H1 (cell line): Measurements from ENCODE around the gene SPIB. TPM values are rescaled to one million over a fixed set of nuclear protein-coding genes. Genes with fewer than 3 reads are reported as not detected.

ENCODE experiments used
- CTCF ChIA-PET: fragments of 300-600 bp; sonication (Branson Sonifier 250); formaldehyde crosslinking; loops from one replicate; lab custom pipeline; 2021; ENCODE audit not compliant: partially characterized antibody; lab: Charles Lee
- POLR2A ChIA-PET: fragments of 300-600 bp; sonication (Branson Sonifier 250); formaldehyde crosslinking; loops from one replicate; lab custom pipeline; 2021; ENCODE audit warnings: inconsistent platforms; ENCODE audit not compliant: partially characterized antibody; lab: Charles Lee
- DNase-seq, 2 experiments: peaks; one replicate each; pipeline versions ENCODE4 v3.0.0 to v3.0.0-alpha.2; 2010 to 2022; ENCODE audit warnings: low spot score in 2 of 2, low read depth in 1 of 2, mixed read lengths in 1 of 2
- FAIRE-seq: peaks from 2 replicates; lab custom pipeline; 2011; peaks lifted over from hg19 to GRCh38; lab: Jason Lieb, UNC
- H2AFZ ChIP-seq: 2 replicates; pipeline ENCODE4 v1.8.1; 2012; ENCODE audit warnings: low read length, inconsistent platforms
- H2AK5ac ChIP-seq: 2 replicates; pipeline ENCODE4 v1.6.1; 2013; ENCODE audit warnings: low read depth, low read length
- H2BK120ac ChIP-seq: replicated peaks from 2 replicates; pipeline ENCODE3; 2013; ENCODE audit warnings: low read depth, low read length, inconsistent platforms
- H2BK12ac ChIP-seq: 2 replicates; pipeline ENCODE4 v1.6.1; 2013; ENCODE audit warnings: low read depth, low read length
- H2BK15ac ChIP-seq: 2 replicates; pipeline ENCODE4 v1.6.1; 2013; ENCODE audit warnings: low read length
- H2BK20ac ChIP-seq: 2 replicates; pipeline ENCODE4 v1.6.1; 2013; ENCODE audit warnings: low read length
- H2BK5ac ChIP-seq: 2 replicates; pipeline ENCODE4 v1.6.1; 2013; ENCODE audit warnings: low read depth, low read length
- H3K14ac ChIP-seq: 2 replicates; pipeline ENCODE4 v1.6.1; 2013; ENCODE audit warnings: inconsistent platforms; ENCODE audit not compliant: insufficient read length
- H3K18ac ChIP-seq: 2 replicates; pipeline ENCODE4 v1.6.1; 2013; ENCODE audit warnings: low read length; ENCODE audit errors: extremely low read depth
- H3K23ac ChIP-seq: 2 replicates; pipeline ENCODE4 v1.6.1; 2013; ENCODE audit warnings: inconsistent platforms; ENCODE audit not compliant: insufficient read length
- H3K23me2 ChIP-seq: 2 replicates; pipeline ENCODE4 v1.6.1; 2013; ENCODE audit warnings: low read depth, low read length
- H3K27ac ChIP-seq: 2 replicates; pipeline ENCODE4 v1.6.1; 2011; ENCODE audit warnings: low read depth, low read length, inconsistent platforms
- H3K27me3 ChIP-seq, 4 experiments: replicated peaks in 1 of 4; 1 replicate in 1 of 4; 2 replicates in 3 of 4; pipeline versions ENCODE4 v1.6.1 to v1.8.1; 2011 to 2013; ENCODE audit warnings: low read length in 3 of 4, mild to moderate bottlenecking in 3 of 4, inconsistent platforms in 2 of 4, mixed read lengths in 2 of 4, moderate library complexity in 1 of 4; ENCODE audit not compliant: control insufficient read depth in 3 of 4, insufficient read depth in 3 of 4; ENCODE audit errors: extremely low read depth in 1 of 4
- H3K36me3 ChIP-seq, 4 experiments: 2 replicates each; pipeline versions ENCODE4 v1.6.1 to v1.8.1; 2011 to 2013; ENCODE audit warnings: mild to moderate bottlenecking in 4 of 4, low read length in 3 of 4, moderate library complexity in 2 of 4, control low read depth in 1 of 4, inconsistent platforms in 1 of 4; ENCODE audit not compliant: insufficient read depth in 4 of 4, control insufficient read depth in 2 of 4
- H3K4ac ChIP-seq: replicated peaks from 2 replicates; pipeline ENCODE3; 2013; ENCODE audit warnings: low read length, low read depth, mixed read lengths, inconsistent platforms; ENCODE audit not compliant: insufficient read length
- H3K4me1 ChIP-seq, 4 experiments: replicated peaks in 1 of 4; 1 replicate in 1 of 4; 2 replicates in 3 of 4; pipeline versions ENCODE4 v1.6.1 to v1.8.1; 2011 to 2013; ENCODE audit warnings: low read length in 3 of 4, inconsistent platforms in 2 of 4, mixed read lengths in 1 of 4; ENCODE audit not compliant: insufficient read depth in 4 of 4, control insufficient read depth in 3 of 4
- H3K4me2 ChIP-seq, 2 experiments: 2 replicates each; pipeline versions ENCODE4 v1.6.1 to v1.8.1; 2011 to 2013; ENCODE audit warnings: low read depth in 2 of 2, low read length in 2 of 2, control low read depth in 1 of 2, inconsistent platforms in 1 of 2, mild to moderate bottlenecking in 1 of 2; ENCODE audit not compliant: insufficient read depth in 1 of 2
- H3K4me3 ChIP-seq, 4 experiments: fragments of 200-600, 300-600 bp in 1 of 4; sonication (generic), shearing (Covaris generic), sonication (Bioruptor Twin) in 1 of 4; 2 replicates each; pipeline versions ENCODE4 v1.5.1 to v1.8.1; 2011 to 2016; ENCODE audit warnings: low read length in 4 of 4, low read depth in 3 of 4, control low read depth in 2 of 4, inconsistent platforms in 2 of 4, mild to moderate bottlenecking in 2 of 4, mixed read lengths in 1 of 4, moderate library complexity in 1 of 4; ENCODE audit not compliant: insufficient read depth in 2 of 4; ENCODE audit errors: extremely low read depth in 1 of 4
- H3K56ac ChIP-seq: replicated peaks from 2 replicates; pipeline ENCODE3; 2013; ENCODE audit warnings: low read depth, mild to moderate bottlenecking, mixed read lengths, low read length, inconsistent platforms; ENCODE audit not compliant: insufficient read length
- H3K79me1 ChIP-seq: 2 replicates; pipeline ENCODE4 v1.6.1; 2013; ENCODE audit warnings: low read depth, low read length, control low read depth
- H3K79me2 ChIP-seq, 2 experiments: 2 replicates each; pipeline versions ENCODE4 v1.6.1 to v1.8.1; 2012 to 2013; ENCODE audit warnings: low read length in 2 of 2, mild to moderate bottlenecking in 2 of 2, inconsistent platforms in 1 of 2; ENCODE audit not compliant: insufficient read depth in 2 of 2, control insufficient read depth in 1 of 2
- H3K9ac ChIP-seq, 4 experiments: replicated peaks in 1 of 4; 1 replicate in 1 of 4; 2 replicates in 3 of 4; pipeline versions ENCODE4 v1.6.1 to v1.8.1; 2011 to 2013; ENCODE audit warnings: low read depth in 3 of 4, low read length in 3 of 4, control low read depth in 2 of 4, mild to moderate bottlenecking in 2 of 4, moderate library complexity in 2 of 4, inconsistent platforms in 1 of 4; ENCODE audit errors: extremely low read depth in 1 of 4
- H3K9me3 ChIP-seq, 2 experiments: 2 replicates each; pipeline versions ENCODE4 v1.6.1 to v1.8.1; 2012 to 2013; ENCODE audit warnings: mild to moderate bottlenecking in 2 of 2, moderate library complexity in 2 of 2, control low read depth in 1 of 2, inconsistent platforms in 1 of 2, low read depth in 1 of 2, low read length in 1 of 2, mixed read lengths in 1 of 2; ENCODE audit not compliant: insufficient read depth in 2 of 2
- H4K20me1 ChIP-seq, 2 experiments: replicated peaks in 1 of 2; 2 replicates each; pipeline versions ENCODE3 to v1.8.1; 2011 to 2013; ENCODE audit warnings: inconsistent platforms in 2 of 2, low read length in 2 of 2, mild to moderate bottlenecking in 1 of 2; ENCODE audit not compliant: insufficient read depth in 2 of 2, control insufficient read depth in 1 of 2
- H4K5ac ChIP-seq: 2 replicates; pipeline ENCODE4 v1.6.1; 2013; ENCODE audit warnings: low read length, low read depth, mixed read lengths, inconsistent platforms; ENCODE audit not compliant: insufficient read length
- H4K8ac ChIP-seq: 2 replicates; pipeline ENCODE4 v1.8.0; 2013; ENCODE audit warnings: mild to moderate bottlenecking, moderate library complexity, low read length, inconsistent platforms; ENCODE audit not compliant: insufficient read depth; ENCODE audit errors: extremely low read depth
- H4K91ac ChIP-seq: replicated peaks from 2 replicates; pipeline ENCODE3; 2013; ENCODE audit warnings: low read length, mixed read lengths, inconsistent platforms; ENCODE audit not compliant: insufficient read length
- BACH1 ChIP-seq: IDR thresholded peaks from 2 replicates; pipeline ENCODE4 v1.6.1; 2012; ENCODE audit warnings: low read length, improper control_type of control experiment
- CREB1 ChIP-seq: IDR thresholded peaks from 2 replicates; pipeline ENCODE4 v1.6.1; 2012; ENCODE audit warnings: inconsistent platforms
- E2F6 ChIP-seq: IDR thresholded peaks from 2 replicates; pipeline ENCODE4 v1.6.1; 2012; ENCODE audit warnings: inconsistent platforms
- ZNF274 ChIP-seq: IDR thresholded peaks from 2 replicates; pipeline ENCODE4 v1.7.0; 2012; ENCODE audit warnings: low read length, borderline replicate concordance; ENCODE audit errors: extremely low read depth
- WGBS, 2 experiments: shearing (Covaris generic) in 1 of 2; methylation state at CpG; one replicate each; pipeline versions ENCODE4 v1.1.6 to v1.1.7; 2013 to 2015; ENCODE audit warnings: low lambda C conversion rate in 2 of 2, mixed read lengths in 2 of 2, inconsistent platforms in 1 of 2, low coverage in 1 of 2, missing lambda C conversion rate in 1 of 2; ENCODE audit not compliant: insufficient replicate concordance in 2 of 2, insufficient coverage in 1 of 2, insufficient read length in 1 of 2; ENCODE audit errors: extremely low coverage in 1 of 2, missing lambda C conversion rate in 1 of 2; 5-methylcytosine and 5-hydroxymethylcytosine counted together
- polyA plus RNA-seq, 7 experiments: library from polyadenylated mRNA; depleted of rRNA in 3 of 7; stranded (reverse) in 5 of 7; unstranded in 2 of 7; fragments of >200 nt in 5 of 7; fragments of 200-250 nt in 2 of 7; gene quantifications; 1 replicate in 5 of 7; 2 replicates in 1 of 7; 4 replicates in 1 of 7; pipeline versions ENCODE4 v1.2.1 to v1.2.3, GENCODE V29; 2011 to 2013; ENCODE audit warnings: missing spikeins in 2 of 7, mixed read lengths in 2 of 7
- total RNA-seq: library from RNA; stranded (reverse); fragmentation: NEBNext Ultra II Directional; extraction: Animal tissue kit (Norgen Biotek cat#: 25700); gene quantifications from 2 replicates; pipeline ENCODE4 v1.2.1, GENCODE V29; 2021

The SPIB gene
- total and polyA plus RNA-seq, 2 of the 8 experiments (the other 6 are each of a cell fraction or from before 2014, with no cell fraction given): 11.1 to 17.4 TPM

- H3K4me1 ChIP-seq: no peaks in the 10 kb centered on the region
- no peak overlapping the region for H3K4ac ChIP-seq
- H3K4me3 ChIP-seq: no peak overlapping the region
- FAIRE-seq (no peak), DNase-seq (no peak)
- no peak overlapping the region for H4K8ac ChIP-seq
- no peaks in the 10 kb centered on the region for H3K27me3 ChIP-seq
- H2BK12ac ChIP-seq: no peak overlapping the region
- H3K14ac ChIP-seq: no peak overlapping the region
- H3K79me1 ChIP-seq: no peaks in the 10 kb centered on the region
- H2AK5ac ChIP-seq: no peak overlapping the region
- H3K18ac ChIP-seq: no peak overlapping the region
- no peak overlapping the region for H3K56ac ChIP-seq
- H3K23me2 ChIP-seq: no peaks in the 10 kb centered on the region
- no peak overlapping the region for H4K91ac ChIP-seq
- H3K23ac ChIP-seq: no peak overlapping the region
- peaks cover 0 to 5% of the 10 kb centered on the region in 2 experiments for H4K20me1 ChIP-seq
- no peak overlapping the region for H2BK15ac ChIP-seq
- no peak overlapping the region for H2AFZ ChIP-seq
- POLR2A ChIA-PET: interaction anchor here (0.8 to 2.1 kb wide), 5 partner anchors 9 to 25 kb away, joined by 3 to 9 read pairs (median 3); partner anchors contain the start of gene POLD1
- CTCF ChIA-PET: interaction anchor here (0.5 to 1.8 kb wide), 7 partner anchors 12 to 590 kb away, joined by 3 to 7 read pairs (median 4); partner anchors contain the start of gene NR1H2
- peaks cover 16 to 43% (median 27%) of the 10 kb centered on the region in 4 experiments; a peak in 7 of 8 replicates for H3K36me3 ChIP-seq
- 88% methylated on average over 16 of the region's 17 CpGs; no CpG with 5 or more reads in 1 of the 2 experiments for WGBS, 2 experiments
- no peak overlapping the region for H3K9ac ChIP-seq
- H2BK20ac ChIP-seq: no peak overlapping the region
- no peaks in the 10 kb centered on the region for H3K9me3 ChIP-seq
- no peak overlapping the region for H4K5ac ChIP-seq
- H3K27ac ChIP-seq: no peak overlapping the region
- H3K4me2 ChIP-seq: no peak overlapping the region
- H2BK120ac ChIP-seq: no peak overlapping the region
- H2BK5ac ChIP-seq: no peak overlapping the region
- H3K79me2 ChIP-seq: no peaks in the 10 kb centered on the region
- TF ChIP-seq CREB1 (no peak), ZNF274 (no peak), BACH1 (no peak), E2F6 (no peak)
Measured at GRCh38 chr19:50409347-50409746, 9.4 kb upstream of the SPIB start.
